Right lobe of liver (tissue), 6 donors: Measurements from ENCODE around the gene TOM1L2. TPM values are rescaled to one million over a fixed set of nuclear protein-coding genes. Genes with fewer than 3 reads are reported as not detected.

Experiments
- ATAC-seq, 4 donors: fragments of 200-7000 bp; cut with Tn5 transposase; one replicate each; pipeline ENCODE4 v1.9.1; 2020; ENCODE audit warnings: mild to moderate bottlenecking in 4 of 4, moderate library complexity in 4 of 4
- DNase-seq, 3 donors: peaks; one replicate each; pipeline ENCODE4 v3.0.0-alpha.2; 2020
- H3K27ac ChIP-seq, 3 donors: fragments of 200-600 bp; one replicate each; pipeline ENCODE4 v1.8.0; 2022
- H3K27me3 ChIP-seq, 2 donors: fragments of 200-600 bp; one replicate each; pipeline ENCODE4 v1.8.0; 2022
- H3K36me3 ChIP-seq, 4 donors: fragments of 200-600 bp; sonication (generic) in 1 of 4; one replicate each; pipeline versions ENCODE4 v1.5.1 to v1.8.0; 2017 to 2022; ENCODE audit warnings: control low read depth in 1 of 4
- H3K4me1 ChIP-seq, 4 donors: fragments of 200-600 bp; sonication (generic) in 1 of 4; one replicate each; pipeline versions ENCODE4 v1.5.1 to v1.8.0; 2017 to 2022; ENCODE audit warnings: control low read depth in 1 of 4
- H3K4me3 ChIP-seq, 3 donors: fragments of 200-600 bp; one replicate each; pipeline ENCODE4 v1.8.0; 2022
- H3K9me3 ChIP-seq, 4 donors: fragments of 200-600 bp; sonication (generic) in 1 of 4; one replicate each; pipeline versions ENCODE4 v1.5.1 to v1.8.0; 2017 to 2022; ENCODE audit warnings: control low read depth in 1 of 4
- CTCF ChIP-seq, 4 donors: fragments of 200-600 bp in 3 of 4; fragments of 450-650 bp in 1 of 4; IDR thresholded peaks; one replicate each; pipeline versions ENCODE4 v1.5.1 to v1.8.0; 2016 to 2022; ENCODE audit warnings: antibody characterized with exemption in 4 of 4, mild to moderate bottlenecking in 2 of 4
- POLR2A ChIP-seq: fragments of 450-650 bp; IDR thresholded peaks from one replicate; pipeline ENCODE4 v1.6.1; 2017; ENCODE audit warnings: antibody characterized with exemption, mild to moderate bottlenecking
- WGBS: methylation state at CpG from one replicate; pipeline ENCODE4 v1.1.6; 2018; ENCODE audit warnings: low coverage, low lambda C conversion rate; ENCODE audit not compliant: insufficient coverage; ENCODE audit errors: missing lambda C conversion rate; 5-methylcytosine and 5-hydroxymethylcytosine counted together
- intact Hi-C, 2 donors: fragments of 100-400 bp; cut with DNase I; formaldehyde crosslinking; loops; one replicate each; pipeline versions ENCODE4 v1.11.2 to v1.14.1; 2022
- total RNA-seq, 6 experiments: library from RNA; depleted of rRNA in 2 of 6; stranded (reverse); fragments of >200 nt in 2 of 6; fragmentation: NEBNext Ultra II Directional in 3 of 6; extraction: Animal tissue kit (Norgen Biotek cat#: 25700) in 3 of 6; gene quantifications; one replicate each; pipeline versions ENCODE4 v1.1.0 to v1.2.4, GENCODE V29; 2016 to 2023
- donor health status: DM: no; HTN: yes; CAD: no.
- donor health status: DM: no; HTN: no; CAD: no.
- donor health status: DM: no; HTN: no; CAD: no.
- donor health status: DM: no; HTN: yes; CAD: no.
- donor health status: DM: no; HTN: yes; CAD: no.

Gene TOM1L2
- total RNA-seq, 6 experiments from 2014 or later: 13.5 to 21.2 (median 16.0) TPM

GRCh38 chr17:17859909-17860765, 112.1 kb downstream of the TOM1L2 start:
- intact Hi-C loops: loop anchor here (5.0 to 10.0 kb wide), 3 partner anchors 43 to 185 kb away; partner anchors contain the start of gene RAI1 (in 1 of the 2)
- TF ChIP-seq CTCF (IDR thresholded peaks at IDR 0.05): peak; percentile 97 to 99 (median 98)
- peak; percentile 13 for TF ChIP-seq POLR2A
- H3K27me3 ChIP-seq: no peaks in the 10 kb centered on the region
- WGBS: 38% methylated on average over 4 of the region's 9 CpGs
- H3K27ac ChIP-seq: peak overlapping the region in 2 of 3 donors; percentile 42 to 64
- H3K4me3 ChIP-seq: no peak overlapping the region
- H3K9me3 ChIP-seq: no peaks in the 10 kb centered on the region
- no peaks in the 10 kb centered on the region for H3K36me3 ChIP-seq
- ATAC-seq: peak; percentile 89 to 97 (median 94)
- peaks cover 0 to 14% (median 5%) of the 10 kb centered on the region in 4 donors for H3K4me1 ChIP-seq
- DNase-seq: peak; percentile 89 to 96 (median 95)

- Histone ChIP-seq H3K4me3 (no peak overlapping the region), H3K9me3 (no peaks in the 10 kb centered on the region), H3K36me3 (no peaks in the 10 kb centered on the region), H3K27me3 (no peaks in the 10 kb centered on the region), H3K27ac (no peak overlapping the region), H3K4me1 (peaks cover 0 to 14% (median 5%) of the 10 kb centered on the region in 4 donors)
- intact Hi-C loops: no loop called here
- TF ChIP-seq POLR2A (no peak), CTCF (IDR thresholded peaks at IDR 0.05) (no peak)
- ATAC-seq (no peak), DNase-seq (no peak)
- 100% methylated on average over 1 of the region's 4 CpGs for WGBS
These were observed 114.7 kb downstream of the TOM1L2 start for GRCh38 chr17:17857496-17857895.

- Histone ChIP-seq H3K9me3 (no peaks in the 10 kb centered on the region), H3K4me3 (no peak overlapping the region), H3K36me3 (no peaks in the 10 kb centered on the region), H3K27ac (no peak overlapping the region), H3K4me1 (peaks cover 0 to 14% (median 5%) of the 10 kb centered on the region in 4 donors), H3K27me3 (no peaks in the 10 kb centered on the region)
- intact Hi-C loops: no loop called here
- DNase-seq: no peak
- TF ChIP-seq CTCF (IDR thresholded peaks at IDR 0.05) (no peak), POLR2A (no peak)
- no CpG with 5 or more reads among the region's 2 CpGs for WGBS
- ATAC-seq: peak in 1 of 4 donors; percentile 32
These were observed 115.8 kb downstream of the TOM1L2 start for GRCh38 chr17:17856386-17856785.

GRCh38 chr17:17855976-17856375, 116.2 kb downstream of the TOM1L2 start:
- 23% methylated on average over 2 of the region's 3 CpGs for WGBS
- DNase-seq (no peak), ATAC-seq (peak in 1 of 4 donors; percentile 19)
- no peak overlapping the region for H3K27ac ChIP-seq
- intact Hi-C loops: no loop called here
- no peaks in the 10 kb centered on the region for H3K9me3 ChIP-seq
- no peaks in the 10 kb centered on the region for H3K36me3 ChIP-seq
- no peak overlapping the region for H3K4me3 ChIP-seq
- H3K27me3 ChIP-seq: no peaks in the 10 kb centered on the region
- peaks cover 0 to 14% (median 5%) of the 10 kb centered on the region in 4 donors for H3K4me1 ChIP-seq
- TF ChIP-seq CTCF (IDR thresholded peaks at IDR 0.05): no peak
- TF ChIP-seq POLR2A: no peak
